Fibroblast of peridontal ligament (primary cell): ENCODE measurements around the gene CUBN.
A peak's percentile ranks its signal among the peaks of the same experiment; 100 is the strongest.

Experiments
- DNase-seq: peaks from one replicate; pipeline ENCODE4 v3.0.0-alpha.2; 2010; ENCODE audit errors: extremely low read depth

The CUBN gene

DNA sequence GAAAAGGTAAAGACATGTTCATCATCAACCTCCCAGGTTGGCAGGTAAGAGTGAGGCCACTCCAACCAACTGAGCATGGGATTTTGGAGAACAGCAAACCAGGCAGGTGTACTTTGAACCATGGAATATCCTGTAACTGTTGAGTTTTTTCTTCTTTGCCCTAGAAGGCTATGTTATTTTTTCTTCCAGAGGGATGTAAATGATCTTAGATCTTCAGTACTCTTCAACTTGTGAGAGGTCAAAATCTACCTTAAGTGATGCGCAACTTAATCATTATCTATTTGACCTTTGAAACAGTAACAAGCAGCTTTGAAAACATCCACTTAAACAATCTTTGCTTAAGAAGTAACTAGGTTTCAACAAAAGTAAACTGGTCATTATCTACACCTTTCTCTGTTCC lies at the start of gene CUBN:
Gene CUBN, minus strand, starts transcription at position 71 of the 400 bp plus-strand sequence. Its CDS starts 46 bp downstream, at position 25.
- no peak for DNase-seq

DNA sequence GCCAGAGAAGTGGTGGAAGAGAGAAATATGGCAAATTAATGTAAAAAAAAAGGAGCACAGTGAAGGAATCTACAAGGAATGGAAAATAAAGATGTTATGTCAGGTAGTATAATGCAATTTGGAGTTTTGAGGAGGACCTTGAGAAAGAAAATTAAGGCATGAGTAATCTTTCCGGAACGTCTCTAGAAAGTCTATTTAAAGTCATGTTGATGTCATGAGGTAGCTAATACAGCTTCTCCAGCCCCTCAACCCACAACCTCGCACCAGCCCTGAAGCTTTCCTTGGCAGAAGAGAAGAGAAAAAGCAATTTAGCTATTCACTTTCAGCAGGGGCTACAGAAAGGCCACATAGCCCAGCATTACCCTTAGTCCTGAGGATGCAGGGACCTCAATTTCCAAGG lies 49.4 kb upstream of the CUBN start:
- peak; percentile 51 for DNase-seq

DNA sequence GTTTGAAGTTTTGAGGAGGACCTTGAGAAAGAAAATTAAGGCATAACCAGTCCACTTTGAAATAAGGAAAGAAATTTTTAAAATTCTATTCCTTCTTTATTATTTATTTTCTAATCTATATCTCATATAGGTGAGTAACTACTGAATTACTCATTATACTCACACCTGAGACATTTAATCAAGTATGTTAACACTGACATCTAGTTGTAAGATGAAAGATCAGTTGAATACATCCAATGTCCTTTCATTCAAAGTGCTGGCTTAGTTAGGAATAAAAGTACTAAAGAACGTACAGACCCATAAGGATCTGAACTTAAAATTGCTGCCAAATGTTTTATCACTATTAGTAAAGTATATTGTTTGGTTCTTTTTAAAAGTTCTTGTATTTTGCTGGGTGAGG lies 48.4 kb upstream of the CUBN start:
- DNase-seq = no peak

DNA sequence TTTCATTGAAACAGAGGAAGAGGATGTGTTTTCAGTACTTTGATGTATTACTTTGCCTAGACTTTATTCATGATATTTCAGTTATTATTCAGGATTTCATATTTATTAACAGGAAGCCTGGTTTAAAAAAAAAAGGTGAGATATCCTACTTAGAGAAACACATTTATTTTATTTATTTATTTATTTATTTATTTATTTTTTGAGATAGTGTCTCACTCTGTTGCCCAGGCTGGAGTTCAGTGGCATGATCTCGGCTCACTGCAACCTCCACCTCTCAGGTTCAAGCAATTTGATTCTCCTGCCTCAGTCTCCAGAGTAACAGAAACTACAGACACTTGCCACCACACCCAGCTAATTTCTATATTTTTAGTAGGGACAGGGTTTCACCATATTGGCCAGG lies 47.4 kb upstream of the CUBN start:
- no peak for DNase-seq

DNA sequence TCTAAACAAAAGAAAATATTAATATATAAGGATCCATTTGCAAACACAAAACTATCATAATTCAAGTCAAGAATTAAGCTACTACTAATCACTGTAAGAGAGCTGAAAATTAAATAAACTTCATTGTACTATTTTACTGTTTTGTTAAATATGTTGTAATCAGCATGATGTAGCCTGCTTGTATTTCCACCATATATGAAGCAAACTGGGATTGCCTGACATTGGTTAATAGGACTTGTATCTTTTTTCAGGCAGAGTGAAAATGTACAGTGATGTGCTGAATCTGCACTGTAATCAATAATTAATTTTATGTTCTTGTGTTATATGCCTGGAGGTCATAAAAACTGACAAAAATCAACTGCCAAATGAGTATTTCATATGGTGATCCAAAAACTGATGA lies 46.5 kb upstream of the CUBN start:
- peak; percentile 42 for DNase-seq

DNA sequence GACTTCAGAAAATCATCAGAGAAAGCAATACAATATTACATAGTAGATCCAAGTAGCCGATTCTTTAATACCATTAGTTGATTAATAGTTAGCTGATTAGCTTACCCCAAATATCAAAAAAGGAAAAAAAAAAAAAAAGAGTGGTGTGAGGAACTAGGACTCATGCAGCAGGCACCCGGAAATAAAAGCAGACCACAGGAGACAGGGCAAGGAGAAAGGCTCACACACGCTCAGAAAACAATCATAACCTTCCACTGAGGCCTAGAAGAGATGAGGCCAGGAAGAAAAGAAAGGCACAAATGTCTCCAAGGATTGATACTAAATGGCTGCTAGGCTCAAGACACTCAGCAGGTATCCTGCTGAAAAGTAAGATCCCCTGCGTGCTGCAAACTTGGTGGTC lies 45.9 kb upstream of the CUBN start:
- peak; percentile 60 for DNase-seq

DNA sequence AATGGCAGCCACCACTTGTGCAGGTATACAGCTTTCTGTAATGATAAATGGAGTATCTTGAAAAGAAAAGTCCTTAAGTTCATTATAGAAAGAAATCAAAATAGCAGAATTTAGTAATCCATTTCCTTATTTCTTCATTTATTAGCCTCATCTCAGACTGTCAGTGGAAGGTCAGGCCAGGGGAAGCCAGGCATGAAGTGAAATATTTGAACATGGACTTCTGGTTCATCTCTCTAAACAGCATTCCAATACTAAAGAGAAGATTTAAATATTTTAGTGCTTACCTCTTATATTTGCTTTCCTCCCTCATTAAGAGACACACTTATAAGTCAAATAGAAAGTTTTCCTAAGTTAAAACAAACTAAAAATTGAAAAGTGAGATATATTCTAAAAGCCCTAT lies 45.0 kb upstream of the CUBN start:
- peak; percentile 7 for DNase-seq

DNA sequence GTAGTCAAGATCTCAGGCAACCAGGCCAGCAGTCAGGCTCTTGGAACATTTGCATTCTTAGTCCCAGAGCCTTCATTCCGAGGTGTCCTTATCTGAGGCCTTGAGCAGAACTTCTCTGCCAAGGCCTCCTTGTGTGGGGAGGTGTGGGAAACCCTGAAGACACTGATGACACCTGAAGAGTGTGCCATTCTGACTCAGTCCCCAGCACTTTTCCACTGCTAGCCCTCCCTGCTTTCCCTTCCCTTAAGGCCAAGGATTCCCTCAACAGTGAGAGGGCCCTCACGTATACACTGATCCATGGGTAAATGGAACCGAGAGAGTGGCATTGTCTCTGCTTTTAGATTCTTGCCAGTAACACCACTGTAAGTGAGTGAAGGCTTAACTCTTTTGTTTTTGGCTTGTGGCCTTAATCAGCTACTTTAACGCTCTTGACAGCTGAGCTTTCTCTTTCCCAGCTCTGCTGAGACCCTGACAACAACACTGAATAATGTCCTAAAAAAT lies 41.6 kb upstream of the CUBN start:
- no peak for DNase-seq

DNA sequence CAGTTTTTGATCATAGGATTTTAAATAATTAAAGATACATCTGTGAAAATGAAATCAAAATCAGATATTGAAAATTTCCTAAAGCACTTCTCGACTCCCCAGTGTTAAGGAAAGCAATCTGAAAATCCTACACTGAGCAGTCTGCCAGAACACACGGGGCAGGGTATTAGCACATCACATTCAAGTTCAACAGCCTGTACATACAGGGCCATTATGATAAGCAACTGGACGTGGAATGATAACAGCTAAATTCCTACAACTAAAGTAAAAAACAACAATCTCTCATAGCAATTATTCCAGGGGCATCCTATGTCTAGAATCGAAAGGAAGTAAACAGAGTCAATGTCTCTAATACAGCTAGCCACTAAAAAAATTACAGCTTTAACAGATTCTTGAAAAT lies 40.2 kb upstream of the CUBN start:
- no peak for DNase-seq

DNA sequence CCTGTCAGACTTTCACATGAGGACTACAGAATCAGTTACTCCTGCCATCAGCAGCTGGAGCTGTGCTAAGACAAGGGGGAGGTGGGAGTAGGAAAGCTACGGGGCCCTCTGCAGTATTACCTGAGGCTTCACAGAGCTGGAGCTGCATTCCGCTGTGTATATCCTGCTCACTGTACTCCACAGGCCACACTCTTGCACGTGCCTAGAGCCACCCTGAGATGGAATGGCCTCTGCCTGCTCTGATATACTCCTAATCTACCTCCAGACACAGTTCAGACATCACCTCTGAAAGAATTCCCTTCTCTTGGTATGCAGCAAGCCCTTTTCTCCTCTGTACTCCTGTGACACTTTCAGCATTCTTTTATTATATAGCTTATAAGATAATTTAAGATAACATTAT lies 37.1 kb upstream of the CUBN start:
- no peak for DNase-seq

DNA sequence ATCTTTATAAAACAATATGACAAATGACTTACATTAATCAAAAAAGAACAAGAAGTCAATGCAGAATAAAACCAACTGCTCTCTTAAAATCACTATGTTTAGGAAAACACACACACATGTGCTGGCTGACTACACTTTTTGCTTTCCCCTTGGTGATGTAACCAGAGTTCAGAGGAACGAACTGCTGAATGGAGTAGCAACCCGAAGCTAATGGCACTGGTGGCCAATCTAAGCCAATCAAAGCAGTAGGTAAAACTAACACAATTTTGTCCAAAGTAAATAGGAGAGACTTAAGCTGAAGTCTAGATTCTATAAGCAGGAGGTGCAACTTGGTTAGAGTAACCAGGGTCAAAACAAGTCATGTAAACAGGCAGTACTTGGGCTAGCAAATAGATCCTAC lies 33.2 kb upstream of the CUBN start:
- DNase-seq = no peak

DNA sequence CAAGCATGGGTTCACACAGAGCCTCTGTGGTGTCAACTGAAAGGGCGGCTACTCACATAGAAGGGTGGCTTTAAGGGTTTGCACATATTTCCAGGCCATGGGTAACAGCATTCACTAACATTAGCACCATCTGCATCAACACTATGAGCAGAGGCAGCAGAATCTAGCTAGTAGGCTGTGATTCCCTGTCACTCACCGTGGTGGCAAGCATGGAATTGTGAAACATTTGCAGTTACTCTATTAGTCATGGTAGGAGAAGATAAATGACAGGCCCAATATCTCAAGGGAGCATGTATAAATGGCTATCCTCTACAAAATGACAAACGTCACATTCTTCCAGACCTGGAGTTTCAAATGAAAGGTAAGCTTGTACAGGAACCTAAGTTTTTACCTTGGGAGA lies 32.2 kb upstream of the CUBN start:
- DNase-seq = no peak

DNA sequence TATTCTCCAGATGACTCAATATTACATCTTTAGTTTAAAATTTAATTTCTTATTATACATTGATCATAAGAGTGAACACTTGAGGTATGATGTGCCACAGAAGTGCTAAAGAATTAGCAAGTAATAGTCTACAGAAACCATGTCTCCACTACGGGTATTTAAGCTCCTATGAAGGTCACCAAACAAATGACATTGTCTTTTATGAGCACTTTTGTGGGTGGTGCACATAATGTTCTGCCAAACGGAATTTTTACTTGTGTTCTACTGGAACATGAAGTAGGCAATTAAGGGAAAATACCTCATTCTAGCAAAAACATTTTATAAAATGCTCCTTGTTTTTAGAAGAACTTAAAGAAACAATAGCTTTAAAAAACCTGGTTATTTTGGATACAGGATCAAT lies 27.4 kb upstream of the CUBN start:
- no peak for DNase-seq

DNA sequence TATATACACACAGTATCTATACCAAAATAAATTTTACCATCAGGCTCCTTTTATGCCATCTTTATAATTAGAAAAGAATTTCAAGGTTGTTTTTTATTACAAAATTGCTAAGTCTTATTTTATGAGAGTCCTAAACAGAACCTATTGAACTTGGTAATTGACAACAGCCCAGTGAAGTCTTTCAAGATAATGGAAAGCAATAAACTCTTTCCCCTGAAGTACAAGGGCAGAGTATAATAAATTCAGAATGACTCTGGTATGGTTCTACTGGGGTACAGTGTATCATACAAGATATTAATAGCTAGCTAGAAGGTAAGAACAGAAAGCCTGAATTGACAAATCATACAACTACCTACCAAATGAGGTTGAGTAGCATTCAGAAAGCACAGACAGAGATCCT lies 26.2 kb upstream of the CUBN start:
- no peak for DNase-seq

DNA sequence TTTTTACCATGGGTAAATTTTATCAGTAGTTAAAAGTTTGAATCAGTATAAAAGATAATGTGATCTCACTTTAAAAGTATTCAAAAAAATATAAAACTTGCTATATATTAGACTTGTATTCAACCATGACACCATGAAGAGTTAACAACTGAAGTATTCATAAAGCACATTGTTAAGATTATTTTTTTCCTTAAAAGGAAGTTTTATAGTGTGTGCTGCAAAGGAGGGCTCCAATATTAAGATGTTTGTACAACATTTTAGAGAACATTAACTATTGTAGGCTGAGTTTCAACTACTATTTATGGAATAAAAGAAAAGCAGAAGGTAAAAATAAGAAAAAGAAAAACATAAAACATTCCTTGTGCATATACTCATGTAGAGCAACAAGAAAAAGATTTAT lies 24.5 kb upstream of the CUBN start:
- DNase-seq = no peak

DNA sequence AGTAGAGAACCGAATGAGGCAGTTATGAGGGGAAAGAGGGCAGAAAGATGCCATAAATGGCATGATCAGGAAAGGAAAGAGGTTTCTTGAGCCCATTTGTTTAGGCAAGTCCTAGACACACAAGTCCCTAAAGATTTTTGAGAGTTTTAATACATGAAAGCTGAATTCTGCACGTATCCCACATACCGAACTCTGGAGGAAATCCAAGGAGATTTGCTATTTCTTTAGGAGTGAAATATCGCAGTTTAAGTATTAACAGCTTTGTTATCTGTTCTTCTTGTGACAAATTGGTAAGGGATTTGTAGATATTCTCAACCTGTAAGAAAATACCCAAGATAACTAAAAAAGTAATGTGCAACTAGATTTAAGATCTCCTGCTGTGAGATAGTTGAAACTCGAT lies 23.7 kb upstream of the CUBN start:
- no peak for DNase-seq

DNA sequence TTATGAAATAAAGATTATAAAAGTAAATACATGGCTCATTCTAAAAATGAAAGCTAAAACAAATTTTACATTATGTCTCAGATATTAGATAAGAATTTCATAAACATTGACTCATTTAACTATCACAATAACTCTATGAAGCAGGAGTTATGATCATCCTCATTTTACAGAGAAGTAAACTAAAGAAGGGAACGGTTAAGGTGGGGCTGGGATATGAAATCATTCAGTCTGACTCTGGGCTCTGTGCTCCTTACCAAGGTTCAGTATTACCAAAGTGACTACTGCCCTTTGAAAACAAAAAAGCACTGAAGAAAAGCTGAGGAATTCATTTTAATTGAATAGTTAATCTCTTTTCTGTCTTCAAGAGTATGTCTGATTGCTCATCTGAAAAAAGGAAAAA lies 22.1 kb upstream of the CUBN start:
- DNase-seq = no peak

DNA sequence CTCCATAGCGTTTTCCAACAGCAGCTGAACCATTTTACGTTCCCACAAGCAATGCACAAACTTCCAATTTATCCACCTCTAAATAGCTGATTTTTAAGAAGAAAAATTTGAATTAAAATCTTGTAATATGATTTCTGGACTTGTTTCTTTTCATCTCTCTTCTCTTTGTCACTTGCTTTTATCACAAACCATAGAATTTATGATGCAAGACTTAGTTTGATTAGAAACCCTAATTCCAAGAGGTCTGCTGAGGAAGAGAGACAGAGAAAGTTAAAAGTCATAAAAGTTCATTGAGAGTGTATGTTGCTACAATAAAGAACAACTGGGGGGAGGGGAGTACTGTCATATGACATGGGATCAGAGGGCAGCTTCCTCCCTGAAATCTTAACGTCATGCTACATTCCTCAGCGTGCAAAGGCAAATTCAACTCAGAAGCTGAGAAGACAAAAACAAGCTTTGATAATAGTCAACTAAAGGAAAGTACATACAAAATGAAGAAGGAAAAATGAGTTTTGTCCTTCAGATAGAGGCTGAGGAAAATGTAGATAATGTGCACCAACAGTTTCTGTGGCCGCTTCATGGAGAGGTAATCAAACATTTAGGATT lies 18.4 kb upstream of the CUBN start:
- peak; percentile 59 for DNase-seq

DNA sequence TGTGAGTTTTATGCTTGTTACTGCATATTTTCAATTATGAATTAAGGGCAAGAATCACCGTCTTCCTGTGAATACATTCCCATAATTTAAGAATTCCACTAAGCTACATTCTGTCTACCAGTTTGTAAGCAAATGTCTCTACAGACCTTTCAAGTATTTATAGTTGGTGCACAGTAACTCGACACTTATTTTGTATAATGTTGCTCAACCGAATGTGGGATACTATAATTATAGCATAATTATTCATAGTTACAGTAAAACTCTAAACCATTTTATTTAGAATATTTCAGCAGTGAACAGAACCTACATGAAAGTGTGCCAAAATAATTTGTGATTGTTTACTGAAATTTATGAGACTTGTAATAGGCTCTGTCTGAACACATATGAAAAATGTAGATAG lies 17.3 kb upstream of the CUBN start:
- DNase-seq = peak; percentile 67

DNA sequence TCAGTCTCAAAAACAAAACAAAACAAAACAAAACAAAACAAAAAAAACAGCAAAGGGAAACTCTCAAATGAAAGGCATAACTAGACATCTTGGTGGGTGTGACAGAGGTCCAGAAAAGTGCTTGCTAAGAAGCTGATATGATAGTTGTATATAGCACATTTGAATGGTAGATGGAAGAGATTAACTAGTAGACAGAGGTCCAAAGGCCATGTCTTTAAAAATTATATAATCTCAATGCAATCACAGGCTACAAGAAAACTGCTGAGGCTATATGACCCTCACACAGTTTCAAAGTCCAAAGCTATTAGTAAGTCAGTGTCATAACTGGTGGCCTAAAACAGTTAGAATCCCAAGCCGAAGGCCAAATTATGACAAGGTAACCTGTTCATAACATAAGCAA lies 15.6 kb upstream of the CUBN start:
- no peak for DNase-seq

DNA sequence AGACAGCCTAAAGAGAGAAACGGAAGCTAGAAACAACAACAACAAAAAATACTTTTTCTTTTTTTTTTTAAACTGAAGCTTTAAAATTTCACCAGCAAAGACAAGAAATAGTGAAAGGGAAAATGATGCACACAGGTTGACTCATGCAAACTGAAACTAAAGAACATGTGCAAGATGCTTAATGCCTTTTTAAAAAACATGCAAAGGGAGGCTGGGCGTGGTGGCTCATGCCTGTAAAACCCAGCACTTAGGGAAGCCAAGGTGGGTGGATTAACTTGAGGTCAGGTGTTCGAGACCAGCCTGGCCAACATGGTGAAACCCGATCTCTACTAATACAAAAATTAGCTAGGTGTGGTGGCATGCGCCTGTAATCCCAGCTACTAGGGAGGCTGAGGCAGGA lies 15.1 kb upstream of the CUBN start:
- DNase-seq = peak; percentile 43

DNA sequence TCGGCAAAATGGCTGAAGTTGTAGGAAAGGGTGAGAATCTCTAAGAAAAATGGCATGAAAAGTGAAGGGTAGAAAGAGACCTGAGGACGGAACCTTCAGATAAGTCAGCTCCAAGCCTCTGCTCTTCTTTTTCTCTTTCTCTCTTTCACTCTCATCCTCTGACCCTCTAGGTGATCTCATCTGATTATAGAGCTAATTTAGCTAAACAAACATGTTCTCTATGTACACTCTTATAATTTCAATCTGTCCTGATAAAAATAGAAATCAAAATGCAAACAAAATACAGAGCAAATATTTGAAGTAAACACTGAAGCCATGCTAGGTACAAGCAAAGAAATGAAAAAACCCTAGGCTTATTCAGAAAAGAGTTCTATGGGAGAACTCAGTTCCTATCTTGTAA lies 14.4 kb upstream of the CUBN start:
- DNase-seq = no peak

DNA sequence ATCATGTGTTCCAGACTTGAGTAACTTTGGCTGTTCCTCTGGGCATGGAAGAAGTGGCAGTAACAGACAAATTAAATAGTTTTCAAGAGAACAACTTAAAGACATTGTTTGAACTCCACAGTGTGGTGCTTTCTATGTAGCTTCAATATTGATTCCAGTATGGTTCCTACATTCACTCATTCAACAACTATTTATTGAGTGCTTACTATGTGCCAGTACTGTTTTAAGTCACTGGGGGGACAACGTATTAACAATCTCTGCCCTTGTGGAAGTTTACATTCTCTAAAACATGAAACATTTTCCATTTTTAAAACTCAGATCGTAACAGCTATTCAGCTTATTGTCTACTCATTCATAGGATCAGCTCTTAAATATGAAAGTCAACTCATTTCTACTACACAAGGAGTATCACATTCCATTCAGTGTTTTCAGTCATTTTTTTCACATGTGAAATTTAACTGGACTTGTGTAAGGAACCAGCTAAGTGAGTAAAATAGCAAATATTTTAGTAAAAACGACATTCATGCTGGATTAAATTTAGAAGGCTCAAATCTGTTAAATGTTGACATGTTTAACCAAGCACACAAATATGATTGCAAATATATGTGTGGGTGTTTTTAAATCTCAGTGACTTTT lies 13.6 kb upstream of the CUBN start:
- DNase-seq = peak; percentile 76
